ENCODE measurements around the gene CYP17A1. TPM values are rescaled to one million over a fixed set of nuclear protein-coding genes. Genes with fewer than 3 reads are reported as not detected.

Gene CYP17A1
- total and polyA plus RNA-seq, 2 experiments from 2014 or later, result not detected

GRCh38 chr10:102824664-102825063, 12.5 kb downstream of the CYP17A1 start:
- Histone ChIP-seq H3K79me2 (replicated peaks; ENCODE audit: insufficient read depth) (no peaks in the 10 kb centered on the region), H3K27ac (ENCODE audit: low read depth) (no peak overlapping the region), H3K27me3 (ENCODE audit: insufficient read depth) (no peaks in the 10 kb centered on the region), H2AFZ (no peak overlapping the region), H3K4me3 (no peak overlapping the region), H3K4me1 (ENCODE audit: insufficient read depth) (no peaks in the 10 kb centered on the region), H4K20me1 (replicated peaks; ENCODE audit: insufficient read depth) (no peaks in the 10 kb centered on the region), H3K36me3 (ENCODE audit: insufficient read depth) (peaks cover 5% of the 10 kb centered on the region; the same call in 1 of the 2 replicates), H3K9me2 (ENCODE audit: insufficient read depth) (no peaks in the 10 kb centered on the region), H3F3A (replicated peaks; ENCODE audit: low read depth) (no peaks in the 10 kb centered on the region), H3K4me2 (no peak overlapping the region)
- no peak for DNase-seq (ENCODE audit: low spot score)
- ATAC-seq, result no peak
- peaks cover 16% of the 10 kb centered on the region; the same call in 2 of the 3 replicates for H3K9me3 Mint-ChIP-seq
- H3K4me3 Mint-ChIP-seq, result no peak overlapping the region
- peaks cover 6% of the 10 kb centered on the region for H3K27me3 Mint-ChIP-seq (ENCODE audit: insufficient read depth, low read depth, poor library complexity)
- no peak overlapping the region for H3K27ac Mint-ChIP-seq
- H3K4me1 Mint-ChIP-seq, result no peaks in the 10 kb centered on the region; the same call in 2 of the 3 replicates
- TF ChIP-seq POLR2AphosphoS5 (IDR thresholded peaks at IDR 0.05; ENCODE audit: low read depth) (no peak), EZH2phosphoT487 (IDR thresholded peaks at IDR 0.05; ENCODE audit: unreplicated experiment) (no peak), EZH2 (IDR thresholded peaks at IDR 0.05; ENCODE audit: low read depth, unreplicated experiment) (no peak), ZNF462 (CRISPR knock-in tag; IDR thresholded peaks at IDR 0.05) (no peak), NANOG (IDR thresholded peaks at IDR 0.05; ENCODE audit: borderline replicate concordance) (no peak), STAT1 (IDR thresholded peaks at IDR 0.05; ENCODE audit: unreplicated experiment) (no peak), JUNB (IDR thresholded peaks at IDR 0.05; ENCODE audit: unreplicated experiment) (no peak), ETS1 (IDR thresholded peaks at IDR 0.05) (no peak), CREB1 (CRISPR knock-in tag; IDR thresholded peaks at IDR 0.05; ENCODE audit: low read depth) (no peak), ZNF331 (CRISPR knock-in tag; IDR thresholded peaks at IDR 0.05; ENCODE audit: low read depth) (no peak), REST (IDR thresholded peaks at IDR 0.05; ENCODE audit: unreplicated experiment) (no peak), ZNF114 (CRISPR knock-in tag; IDR thresholded peaks at IDR 0.05) (no peak), CTCF (conservative IDR thresholded peaks at IDR 0.05; ENCODE audit: low read depth in 2 of 2) (no peak)
- H3K36me3 Mint-ChIP-seq (ENCODE audit: low read depth), result no peaks in the 10 kb centered on the region; the same call in 2 of the 3 replicates
